Stimulated activated naive CD4-positive, alpha-beta T cell treated with Interleukin-2 at 50 U/mL for 16 hours (primary cell): ENCODE results near the gene ADPRM.
"Not testable (repeated sequence)": the region's sequence is repeated elsewhere in the genome, so short reads cannot be mapped to it uniquely, and the experiment has no call there.

Experiments used
- DNase-seq: peaks from one replicate; lab custom pipeline; 2025; lab: John Stamatoyannopoulos, UW

ADPRM gene

GRCh38 chr17:10697092-10698081, at the start of gene ADPRM, which contains the start of gene SCO1:
Gene ADPRM, plus strand, starts transcription at chr17:10697594. Its CDS starts 7,333 bp downstream, at chr17:10704927.
Gene SCO1, minus strand, starts transcription at chr17:10697533. Its CDS starts 26 bp downstream, at chr17:10697507.
- peak; percentile 91 for DNase-seq

- no peak for DNase-seq
These were observed 49.0 kb upstream of the ADPRM start for GRCh38 chr17:10648381-10648780.

- DNase-seq: no peak
These were observed 48.4 kb upstream of the ADPRM start for GRCh38 chr17:10648956-10649355.

- no peak for DNase-seq
These were observed 47.8 kb upstream of the ADPRM start for GRCh38 chr17:10649602-10650001.

- no peak for DNase-seq
These were observed 45.5 kb upstream of the ADPRM start for GRCh38 chr17:10651927-10652326.

- no peak for DNase-seq
These were observed 44.3 kb upstream of the ADPRM start for GRCh38 chr17:10652984-10653659.

GRCh38 chr17:10653987-10654386, 43.4 kb upstream of the ADPRM start:
- no peak for DNase-seq

GRCh38 chr17:10657148-10657547, 40.2 kb upstream of the ADPRM start, which contains the start of gene MYH3:
Gene MYH3, minus strand, starts transcription at chr17:10657309. Its CDS starts 2,245 bp downstream, at chr17:10655064.
- no peak for DNase-seq

GRCh38 chr17:10657879-10658278, 39.5 kb upstream of the ADPRM start:
- no peak for DNase-seq

- no peak for DNase-seq
These were observed 36.0 kb upstream of the ADPRM start for GRCh38 chr17:10661437-10661836.

- no peak for DNase-seq
These were observed 34.2 kb upstream of the ADPRM start for GRCh38 chr17:10663231-10663630.

GRCh38 chr17:10664571-10664970, 32.8 kb upstream of the ADPRM start:
- no peak for DNase-seq

GRCh38 chr17:10666906-10667305, 30.5 kb upstream of the ADPRM start:
- no peak for DNase-seq

GRCh38 chr17:10668775-10669174, 28.6 kb upstream of the ADPRM start:
- no peak for DNase-seq

GRCh38 chr17:10673312-10673711, 24.1 kb upstream of the ADPRM start:
- DNase-seq: no peak

- no peak for DNase-seq
These were observed 22.7 kb upstream of the ADPRM start for GRCh38 chr17:10674704-10675103.

- DNase-seq: no peak
These were observed 15.4 kb upstream of the ADPRM start for GRCh38 chr17:10681866-10682446.

GRCh38 chr17:10683853-10684252, 13.5 kb upstream of the ADPRM start:
- DNase-seq: no peak

GRCh38 chr17:10687499-10687898, 9.9 kb upstream of the ADPRM start:
- no peak for DNase-seq

GRCh38 chr17:10695875-10696407, 1.5 kb upstream of the ADPRM start:
- not testable (repeated sequence) for DNase-seq

GRCh38 chr17:10698096-10698818, 863 bp downstream of the ADPRM start:
- DNase-seq: no peak
